ENCODE data around the gene C15orf61.

Gene C15orf61

GRCh38 chr15:67551207-67551743 lies 30.3 kb downstream of the C15orf61 start:
- DNase-seq = no peak

- DNase-seq = no peak
These were observed 33.6 kb downstream of the C15orf61 start for GRCh38 chr15:67554580-67554979.

GRCh38 chr15:67556976-67557570 lies 36.1 kb downstream of the C15orf61 start:
- no peak for DNase-seq

- no peak for DNase-seq
These were observed 37.6 kb downstream of the C15orf61 start for GRCh38 chr15:67558502-67558901.

- no peak for DNase-seq
These were observed 38.2 kb downstream of the C15orf61 start for GRCh38 chr15:67559158-67559557.

GRCh38 chr15:67559576-67559975 lies 38.6 kb downstream of the C15orf61 start:
- no peak for DNase-seq

- no peak for DNase-seq
These were observed 39.4 kb downstream of the C15orf61 start for GRCh38 chr15:67560320-67560719.

- DNase-seq = no peak
These were observed 42.2 kb downstream of the C15orf61 start for GRCh38 chr15:67563092-67563491.

- DNase-seq = no peak
These were observed 43.4 kb downstream of the C15orf61 start for GRCh38 chr15:67564021-67564967.

- no peak for DNase-seq
These were observed 44.0 kb downstream of the C15orf61 start for GRCh38 chr15:67564968-67565345.

GRCh38 chr15:67569668-67570067 lies 48.7 kb downstream of the C15orf61 start:
- DNase-seq = no peak

- no peak for DNase-seq
These were observed 50.1 kb downstream of the C15orf61 start for GRCh38 chr15:67570875-67571647.

- no peak for DNase-seq
These were observed 50.9 kb downstream of the C15orf61 start for GRCh38 chr15:67571648-67572415.

GRCh38 chr15:67573194-67573593 lies 52.3 kb downstream of the C15orf61 start:
- DNase-seq = no peak

- no peak for DNase-seq
These were observed 54.1 kb downstream of the C15orf61 start for GRCh38 chr15:67575039-67575502.

- DNase-seq = no peak
These were observed 57.2 kb downstream of the C15orf61 start for GRCh38 chr15:67578020-67578600.

GRCh38 chr15:67579164-67579563 lies 58.2 kb downstream of the C15orf61 start:
- no peak for DNase-seq

Measured in NCI-H1048 (cell line).